HepG2 (cell line): ENCODE measurements around the gene CD6. TPM values are rescaled to one million over a fixed set of nuclear protein-coding genes. Genes with fewer than 3 reads are reported as not detected.

ENCODE experiments used
- ATAC-seq: fragments of 200-7000 bp; cut with Tn5 transposase; 3 replicates; pipeline ENCODE4 v1.9.1; 2020; ENCODE audit warnings: mild to moderate bottlenecking, moderate library complexity
- BruUV-seq: library from RNA; stranded (reverse); fragments of 400-500 nt; replicated peaks from 2 replicates; lab custom pipeline; 2021; lab: Mats Ljungman, UMichigan
- CTCF ChIA-PET: fragments of 300-600 bp; formaldehyde crosslinking; extraction: SDS; loops from one replicate; lab custom pipeline; 2021; ENCODE audit warnings: low total read pairs, inconsistent platforms, low intra/inter-chr PET ratio; lab: Yijun Ruan, JAX
- POLR2A ChIA-PET: fragments of 350-600 bp; sonication (Branson Sonifier 250); formaldehyde crosslinking; loops from one replicate; lab custom pipeline; 2020; ENCODE audit warnings: antibody characterized with exemption, inconsistent platforms; lab: Yijun Ruan, JAX
- DNase-seq: peaks from one replicate; pipeline ENCODE4 v3.0.0-alpha.2; 2015; ENCODE audit warnings: low spot score
- FAIRE-seq: peaks from 3 replicates; lab custom pipeline; 2011; peaks lifted over from hg19 to GRCh38; lab: Jason Lieb, UNC
- H2AFZ ChIP-seq: one replicate; pipeline ENCODE4 v1.6.1; 2011; ENCODE audit warnings: low read length, inconsistent platforms
- H3K27ac ChIP-seq: fragments of 300-600 bp; 3 replicates; pipeline ENCODE4 v1.8.0; 2011; ENCODE audit warnings: mixed run types, mild to moderate bottlenecking, mixed read lengths, low read length, inconsistent platforms; ENCODE audit not compliant: insufficient read depth; ENCODE audit errors: extremely low read length
- H3K27me3 ChIP-seq, 2 experiments: fragments of 200-600 bp in 1 of 2; 2 replicates in 1 of 2; 3 replicates in 1 of 2; pipeline versions ENCODE4 v1.6.0 to v1.8.0; 2011; ENCODE audit warnings: low read length in 2 of 2, mild to moderate bottlenecking in 2 of 2, moderate library complexity in 2 of 2, inconsistent platforms in 1 of 2; ENCODE audit not compliant: insufficient read depth in 2 of 2, control insufficient read depth in 1 of 2
- H3K36me3 ChIP-seq, 2 experiments: fragments of 200-600 bp in 1 of 2; replicated peaks in 1 of 2; 2 replicates in 1 of 2; 3 replicates in 1 of 2; pipeline versions ENCODE4 v1.5.1 to v1.8.0; 2011; ENCODE audit warnings: low read length in 2 of 2, inconsistent platforms in 1 of 2; ENCODE audit not compliant: insufficient read depth in 2 of 2, control insufficient read depth in 1 of 2
- H3K4me1 ChIP-seq: 2 replicates; pipeline ENCODE4 v1.5.1; 2012; ENCODE audit warnings: low read length, inconsistent platforms; ENCODE audit not compliant: insufficient read depth
- H3K4me2 ChIP-seq: 2 replicates; pipeline ENCODE4 v1.6.0; 2011; ENCODE audit warnings: low read depth, low read length, inconsistent platforms
- H3K4me3 ChIP-seq, 3 experiments: fragments of 200-600 bp in 1 of 3; sonication (generic), shearing (Covaris generic) in 1 of 3; replicated peaks in 1 of 3; 2 replicates each; pipeline ENCODE4 v1.5.1; 2011 to 2016; ENCODE audit warnings: low read length in 3 of 3, inconsistent platforms in 2 of 3, low read depth in 2 of 3, mild to moderate bottlenecking in 2 of 3, control low read depth in 1 of 3, mixed read lengths in 1 of 3; ENCODE audit not compliant: insufficient read depth in 1 of 3
- H3K79me2 ChIP-seq: one replicate; pipeline ENCODE4 v1.6.1; 2011; ENCODE audit warnings: low read length, inconsistent platforms; ENCODE audit not compliant: insufficient read depth
- H3K9ac ChIP-seq: 2 replicates; pipeline ENCODE4 v1.6.0; 2011; ENCODE audit warnings: mild to moderate bottlenecking, low read depth, low read length, inconsistent platforms; ENCODE audit not compliant: insufficient read depth
- H3K9me3 ChIP-seq: 2 replicates; pipeline ENCODE4 v1.5.1; 2012; ENCODE audit warnings: mild to moderate bottlenecking, low read length
- H4K20me1 ChIP-seq: 2 replicates; pipeline ENCODE4 v1.6.0; 2011; ENCODE audit warnings: inconsistent platforms, mild to moderate bottlenecking, low read length, moderate library complexity; ENCODE audit not compliant: insufficient read depth
- FOXA1 ChIP-seq, 2 experiments: fragments of 450-650 bp in 1 of 2; sonication (generic) in 1 of 2; formaldehyde crosslinking in 1 of 2; IDR thresholded peaks; 2 replicates each; pipeline versions ENCODE4 v1.4.0 to v1.6.1; 2016 to 2020; ENCODE audit warnings: missing genetic modification reagents in 1 of 2
- FOXA3 ChIP-seq: IDR thresholded peaks from 2 replicates; pipeline ENCODE4 v1.6.1; 2016; ENCODE audit warnings: missing genetic modification reagents, missing compliant biosample characterization
- KLF15 ChIP-seq: sonication (generic); formaldehyde crosslinking; IDR thresholded peaks from 2 replicates; pipeline ENCODE4 v1.8.1; 2023; ENCODE audit warnings: borderline replicate concordance, mild to moderate bottlenecking, inconsistent platforms, missing genetic modification reagents, mixed read lengths
- LCORL ChIP-seq, 2 experiments: fragments of 450-650 bp in 1 of 2; sonication (generic) in 1 of 2; formaldehyde crosslinking in 1 of 2; IDR thresholded peaks; 2 replicates each; pipeline versions ENCODE4 v1.5.0 to v1.6.1; 2017 to 2020; ENCODE audit warnings: antibody characterized with exemption in 1 of 2, missing genetic modification reagents in 1 of 2
- ZNF274 ChIP-seq: sonication (generic); formaldehyde crosslinking; IDR thresholded peaks from 2 replicates; pipeline ENCODE4 v1.5.1; 2020; ENCODE audit warnings: mild to moderate bottlenecking, missing genetic modification reagents
- ZNF432 ChIP-seq: sonication (generic); formaldehyde crosslinking; IDR thresholded peaks from 2 replicates; pipeline ENCODE4 v1.5.0; 2020; ENCODE audit warnings: missing genetic modification reagents, mild to moderate bottlenecking, borderline replicate concordance
- ZNF451 ChIP-seq: sonication (generic); formaldehyde crosslinking; IDR thresholded peaks from 2 replicates; pipeline ENCODE4 v1.5.0; 2020; ENCODE audit warnings: mild to moderate bottlenecking, missing genetic modification reagents
- ZNF766 ChIP-seq: sonication (generic); formaldehyde crosslinking; IDR thresholded peaks from 2 replicates; pipeline ENCODE4 v1.5.0; 2020; ENCODE audit warnings: missing genetic modification reagents, borderline replicate concordance
- ZNF879 ChIP-seq: sonication (generic); formaldehyde crosslinking; IDR thresholded peaks from 2 replicates; pipeline ENCODE4 v1.8.1; 2023; ENCODE audit warnings: missing genetic modification reagents
- WGBS: methylation state at CpG from one replicate; pipeline ENCODE4 v1.1.6; 2017; ENCODE audit warnings: low lambda C conversion rate; 5-methylcytosine and 5-hydroxymethylcytosine counted together
- in situ Hi-C: cut with HindIII; loops from 2 replicates; pipeline ENCODE4 v1.10.0; 2017; ENCODE audit warnings: low pct_unique_long_range_greater_than_20kb; ENCODE audit not compliant: extremely low pct_ligation_motif_present
- intact Hi-C: fragments of 100-400 bp; cut with micrococcal nuclease; formaldehyde crosslinking; loops from one replicate; pipeline ENCODE4 v1.10.0; 2022; ENCODE audit not compliant: unreplicated experiment
- polyA plus RNA-seq, 8 experiments: library from polyadenylated mRNA; depleted of rRNA in 3 of 8; stranded (reverse) in 7 of 8; unstranded in 1 of 8; fragments of >200 nt; fragmentation: Illumina TruSeq in 4 of 8; extraction: Trizol in 4 of 8; gene quantifications; 2 replicates each; pipeline versions ENCODE4 v1.2.1 to v1.2.3, GENCODE V29; 2011 to 2016; ENCODE audit warnings: low read depth in 4 of 8, missing spikeins in 1 of 8, mixed read lengths in 1 of 8; ENCODE audit not compliant: insufficient read depth in 1 of 8
- total RNA-seq, 5 experiments: library from RNA; depleted of rRNA; stranded (reverse); fragments of >200 nt; fragmentation: Illumina TruSeq; extraction: Trizol; gene quantifications; 2 replicates each; pipeline ENCODE4 v1.2.3, GENCODE V29; 2016; ENCODE audit warnings: low read depth in 1 of 5
- TF ChIP-seq, protein P1 (sequence below), 2 experiments: sonication (generic) in 1 of 2; formaldehyde crosslinking in 1 of 2; IDR thresholded peaks; 2 replicates each; pipeline versions ENCODE4 v1.6.1 to v1.9.0; 2014 to 2022; ENCODE audit warnings: antibody characterized with exemption in 1 of 2, borderline replicate concordance in 1 of 2, inconsistent platforms in 1 of 2, low read depth in 1 of 2, missing genetic modification reagents in 1 of 2

The CD6 gene
- total and polyA plus RNA-seq, 2 of the 13 experiments (the other 11 are each of a cell fraction or from before 2014, with no cell fraction given), result not detected

DNA sequence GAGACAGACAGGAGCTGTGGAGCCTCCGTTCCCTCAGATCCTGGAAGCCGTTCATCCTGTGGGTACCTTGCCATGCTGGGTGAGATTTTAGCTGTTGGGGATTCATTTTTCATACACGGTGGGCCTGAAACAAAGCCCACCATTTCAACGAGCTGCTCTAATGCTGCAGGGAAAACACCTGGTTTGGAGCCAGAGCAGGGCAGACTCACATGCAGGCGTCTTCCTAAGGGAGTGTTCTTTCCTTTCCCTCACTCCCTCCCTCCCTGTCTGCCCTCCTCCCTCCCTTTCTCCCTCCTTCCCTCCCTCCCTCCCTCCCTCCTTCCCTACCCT lies 52.5 kb downstream of the CD6 start:
- 5% methylated on average over 5 of the region's 5 CpGs for WGBS
- Histone ChIP-seq H3K27me3 (peaks cover 2 to 81% of the 10 kb centered on the region in 2 experiments; a peak in 3 of 5 replicates), H3K36me3 (no peaks in the 10 kb centered on the region), H3K9me3 (no peaks in the 10 kb centered on the region), H3K27ac (no peak overlapping the region), H3K79me2 (no peaks in the 10 kb centered on the region), H4K20me1 (no peaks in the 10 kb centered on the region), H3K4me3 (no peak overlapping the region), H3K9ac (no peak overlapping the region), H3K4me1 (peaks cover 15% of the 10 kb centered on the region), H2AFZ (no peak overlapping the region), H3K4me2 (no peak overlapping the region)
- no TSS peak for BruUV-seq
- no peak for ATAC-seq
- no peak for FAIRE-seq
- ChIA-PET POLR2A (no interaction called here), CTCF (no interaction called here)
- DNase-seq, result no peak
- in situ Hi-C loops, result no loop called here
- intact Hi-C loops, result no loop called here
- TF ChIP-seq ZNF432 (CRISPR knock-in tag) (no peak), ZNF274 (CRISPR knock-in tag) (no peak), ZNF766 (CRISPR knock-in tag) (no peak), FOXA1 (IDR thresholded peaks at IDR 0.05) (no peak), FOXA1 (CRISPR knock-in tag; IDR thresholded peaks at IDR 0.05) (no peak), KLF15 (no peak), ZNF879 (CRISPR knock-in tag) (no peak)

DNA sequence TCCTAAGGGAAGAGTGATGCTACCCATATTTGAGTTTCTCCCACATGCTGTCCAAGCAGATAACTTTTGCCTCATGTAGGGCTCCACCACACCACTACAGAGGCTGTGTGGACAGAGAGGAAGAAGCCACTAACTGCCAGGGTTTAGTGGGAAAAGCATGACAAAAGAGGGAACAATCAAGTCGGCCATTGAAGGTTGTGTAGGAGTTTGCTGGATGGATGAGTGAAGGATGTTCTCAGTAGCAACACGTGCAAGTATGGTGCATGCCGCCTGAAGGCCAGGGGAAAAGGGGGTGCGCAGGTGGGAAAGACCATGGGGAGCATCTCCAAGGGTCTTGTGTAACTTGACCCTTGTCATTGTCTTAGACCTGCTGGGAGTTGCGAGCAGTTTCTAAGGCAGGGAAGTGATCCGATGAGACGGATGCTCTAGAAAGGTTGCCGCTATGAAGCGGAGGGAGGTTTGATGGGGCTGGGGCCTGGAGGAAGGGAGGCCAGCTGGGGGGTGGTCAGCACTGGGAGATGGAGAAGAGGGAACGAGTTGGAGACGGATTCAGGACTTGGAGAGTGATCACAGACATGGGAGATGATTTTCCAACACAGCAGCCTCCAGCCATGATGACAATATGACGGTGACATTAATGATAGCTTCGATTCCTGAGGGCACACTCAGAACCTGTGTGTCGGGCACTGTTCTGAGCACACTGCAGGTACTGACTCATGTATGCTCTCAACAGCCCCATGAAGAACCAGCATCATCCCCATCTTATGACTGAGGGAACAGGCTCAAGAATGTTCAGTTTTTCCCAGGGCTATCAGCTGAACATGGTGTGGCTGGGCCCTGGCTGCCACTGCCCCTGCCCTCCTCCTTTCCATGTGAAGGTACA lies 53.7 kb downstream of the CD6 start:
- no peak overlapping the region for H3K27ac ChIP-seq
- no peak overlapping the region for H3K9ac ChIP-seq
- DNase-seq (no peak), ATAC-seq (no peak), FAIRE-seq (no peak)
- no peak overlapping the region for H2AFZ ChIP-seq
- intact Hi-C loops, result no loop called here
- H3K36me3 ChIP-seq, result no peaks in the 10 kb centered on the region
- H3K4me1 ChIP-seq, result peaks cover 6% of the 10 kb centered on the region
- in situ Hi-C loops, result no loop called here
- H4K20me1 ChIP-seq, result no peaks in the 10 kb centered on the region
- H3K27me3 ChIP-seq, result peaks cover 2 to 77% of the 10 kb centered on the region in 2 experiments; a peak in 3 of 5 replicates
- 32% methylated on average over 14 of the region's 14 CpGs for WGBS
- no peaks in the 10 kb centered on the region for H3K79me2 ChIP-seq
- no peak overlapping the region for H3K4me2 ChIP-seq
- CTCF ChIA-PET, result no interaction called here
- no peaks in the 10 kb centered on the region for H3K9me3 ChIP-seq
- no TSS peak for BruUV-seq
- POLR2A ChIA-PET, result no interaction called here
- no peak overlapping the region for H3K4me3 ChIP-seq
- no peak for TF ChIP-seq ZNF451 (CRISPR knock-in tag)
- no peak for TF ChIP-seq LCORL (IDR thresholded peaks at IDR 0.05)
- no peak for TF ChIP-seq LCORL (CRISPR knock-in tag; IDR thresholded peaks at IDR 0.05)
- TF ChIP-seq, protein P1, sequence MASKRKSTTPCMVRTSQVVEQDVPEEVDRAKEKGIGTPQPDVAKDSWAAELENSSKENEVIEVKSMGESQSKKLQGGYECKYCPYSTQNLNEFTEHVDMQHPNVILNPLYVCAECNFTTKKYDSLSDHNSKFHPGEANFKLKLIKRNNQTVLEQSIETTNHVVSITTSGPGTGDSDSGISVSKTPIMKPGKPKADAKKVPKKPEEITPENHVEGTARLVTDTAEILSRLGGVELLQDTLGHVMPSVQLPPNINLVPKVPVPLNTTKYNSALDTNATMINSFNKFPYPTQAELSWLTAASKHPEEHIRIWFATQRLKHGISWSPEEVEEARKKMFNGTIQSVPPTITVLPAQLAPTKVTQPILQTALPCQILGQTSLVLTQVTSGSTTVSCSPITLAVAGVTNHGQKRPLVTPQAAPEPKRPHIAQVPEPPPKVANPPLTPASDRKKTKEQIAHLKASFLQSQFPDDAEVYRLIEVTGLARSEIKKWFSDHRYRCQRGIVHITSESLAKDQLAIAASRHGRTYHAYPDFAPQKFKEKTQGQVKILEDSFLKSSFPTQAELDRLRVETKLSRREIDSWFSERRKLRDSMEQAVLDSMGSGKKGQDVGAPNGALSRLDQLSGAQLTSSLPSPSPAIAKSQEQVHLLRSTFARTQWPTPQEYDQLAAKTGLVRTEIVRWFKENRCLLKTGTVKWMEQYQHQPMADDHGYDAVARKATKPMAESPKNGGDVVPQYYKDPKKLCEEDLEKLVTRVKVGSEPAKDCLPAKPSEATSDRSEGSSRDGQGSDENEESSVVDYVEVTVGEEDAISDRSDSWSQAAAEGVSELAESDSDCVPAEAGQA (IDR thresholded peaks at IDR 0.05; ENCODE audit: low read depth), result no peak
- TF ChIP-seq, protein P1 (CRISPR knock-in tag; IDR thresholded peaks at IDR 0.05; ENCODE audit: borderline replicate concordance), result no peak
- TF ChIP-seq FOXA3, result no peak
